ENCODE data around the gene MACROH2A1. TPM values are rescaled to one million over a fixed set of nuclear protein-coding genes. Genes with fewer than 3 reads are reported as not detected.
"Not testable (repeated sequence)": the region's sequence is repeated elsewhere in the genome, so short reads cannot be mapped to it uniquely, and the experiment has no call there.

Gene MACROH2A1
- polyA plus RNA-seq, 6 donors from 2014 or later: 85.2 to 170 (median 120) TPM

DNA sequence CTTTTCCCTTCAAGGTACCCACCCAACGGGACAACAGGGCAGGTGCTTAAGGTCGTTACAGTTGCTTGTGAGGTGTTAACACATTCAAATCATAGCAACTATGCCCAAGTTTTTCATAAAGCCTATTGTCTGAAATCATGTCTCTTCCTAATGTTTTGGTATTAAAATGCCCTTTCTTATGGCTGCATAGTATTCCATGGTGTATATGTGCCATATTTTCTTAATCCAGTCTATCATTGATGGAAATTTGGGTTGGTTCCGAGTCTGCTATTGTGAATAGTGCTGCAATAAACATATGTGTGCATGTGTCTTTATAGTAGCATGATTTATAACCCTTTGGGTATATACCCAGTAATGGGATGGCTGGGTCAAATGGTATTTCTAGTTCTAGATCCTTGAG, 35.7 kb downstream of the MACROH2A1 start:
- not testable (repeated sequence) for ATAC-seq (ENCODE audit: low read depth in 2 of 2); H3K4me1 Mint-ChIP-seq; H3K27me3 Mint-ChIP-seq; DNase-seq; H3K9me3 Mint-ChIP-seq; H3K27ac Mint-ChIP-seq; H3K4me3 Mint-ChIP-seq
- peaks cover 16 to 21% of the 10 kb centered on the region in 2 donors for H3K36me3 Mint-ChIP-seq

DNA sequence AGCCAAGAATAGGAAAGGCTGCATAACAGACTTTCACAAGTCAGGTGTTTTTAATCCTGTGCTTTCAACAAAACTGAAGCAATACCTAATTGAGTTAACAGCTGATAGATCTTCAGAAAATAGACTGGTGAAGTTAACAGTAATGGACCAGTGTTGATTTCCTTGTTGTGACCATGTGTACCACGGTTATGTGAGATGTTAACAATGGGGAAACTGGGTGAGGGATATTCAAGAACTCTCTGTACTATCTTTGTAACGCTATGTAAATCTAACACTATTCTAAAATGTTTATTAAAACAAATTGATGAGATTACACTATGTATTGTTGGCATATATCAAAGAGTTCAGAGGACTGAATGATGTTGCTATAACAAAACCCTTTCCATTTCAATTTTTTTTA, 36.9 kb downstream of the MACROH2A1 start:
- Mint-ChIP-seq H3K9me3 (no peaks in the 10 kb centered on the region), H3K36me3 (peaks cover 16 to 21% of the 10 kb centered on the region in 2 donors), H3K27me3 (no peaks in the 10 kb centered on the region), H3K27ac (no peak overlapping the region), H3K4me1 (peaks cover 0 to 9% (median 4%) of the 10 kb centered on the region in 3 donors), H3K4me3 (no peak overlapping the region)
- ATAC-seq (ENCODE audit: low read depth in 2 of 2): no peak
- DNase-seq: no peak

DNA sequence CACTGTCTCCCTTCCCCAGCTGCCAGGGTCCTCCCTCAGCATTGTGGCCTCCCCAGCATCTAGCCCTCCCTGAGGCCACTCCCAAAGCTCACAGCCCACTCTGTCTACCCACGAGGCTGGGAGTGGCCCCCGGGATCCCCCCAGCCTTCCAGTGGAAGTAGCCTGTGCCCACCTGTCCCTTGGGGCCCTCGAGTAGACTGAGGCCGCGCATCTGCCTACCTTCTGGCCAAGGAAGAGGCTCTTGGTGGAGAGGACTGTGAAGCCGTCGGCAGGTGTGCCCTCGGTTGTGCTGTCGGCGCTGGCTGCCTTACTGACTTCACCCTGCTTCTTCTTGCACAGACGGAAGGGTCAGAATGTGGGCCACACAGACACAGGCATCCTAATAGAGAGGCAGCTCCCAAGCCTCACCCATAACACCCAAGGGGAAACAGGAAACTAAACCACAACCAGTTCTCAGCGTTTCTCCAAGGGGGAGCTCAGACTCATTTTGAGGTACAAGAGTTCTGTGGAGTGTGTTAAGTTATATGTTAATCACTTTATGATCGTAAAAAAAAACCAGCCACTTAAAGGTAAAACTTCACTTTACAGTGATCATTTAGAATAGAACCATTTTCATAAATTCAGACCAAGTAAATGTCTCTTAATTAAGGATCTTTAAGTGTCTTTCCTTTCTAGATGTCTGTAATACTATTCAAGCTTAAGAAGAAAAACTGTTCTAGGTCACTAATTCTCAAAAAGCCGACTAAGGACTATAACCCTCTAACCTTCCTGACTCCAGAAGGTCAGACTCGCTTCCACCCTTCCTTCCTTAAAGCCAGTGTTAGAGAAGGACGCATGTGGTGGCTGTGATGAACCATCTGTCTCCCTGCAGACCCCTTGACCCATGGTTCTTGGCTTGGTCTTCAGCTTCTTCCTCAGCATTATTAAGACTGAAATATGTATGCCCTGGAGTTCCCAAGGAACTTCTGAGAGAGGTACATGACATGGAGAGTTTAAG, 38.5 kb downstream of the MACROH2A1 start:
- peaks cover 16 to 20% of the 10 kb centered on the region in 2 donors for H3K36me3 Mint-ChIP-seq
- H3K4me3 Mint-ChIP-seq: peak overlapping the region in 1 of 8 donors; percentile 74
- DNase-seq (no peak), ATAC-seq (ENCODE audit: low read depth in 2 of 2) (no peak)
- H3K9me3 Mint-ChIP-seq: no peaks in the 10 kb centered on the region
- H3K4me1 Mint-ChIP-seq: peaks cover 0 to 4% (median 4%) of the 10 kb centered on the region in 3 donors
- no peaks in the 10 kb centered on the region for H3K27me3 Mint-ChIP-seq
- H3K27ac Mint-ChIP-seq: peak overlapping the region; percentile 28 to 80 (median 42)

DNA sequence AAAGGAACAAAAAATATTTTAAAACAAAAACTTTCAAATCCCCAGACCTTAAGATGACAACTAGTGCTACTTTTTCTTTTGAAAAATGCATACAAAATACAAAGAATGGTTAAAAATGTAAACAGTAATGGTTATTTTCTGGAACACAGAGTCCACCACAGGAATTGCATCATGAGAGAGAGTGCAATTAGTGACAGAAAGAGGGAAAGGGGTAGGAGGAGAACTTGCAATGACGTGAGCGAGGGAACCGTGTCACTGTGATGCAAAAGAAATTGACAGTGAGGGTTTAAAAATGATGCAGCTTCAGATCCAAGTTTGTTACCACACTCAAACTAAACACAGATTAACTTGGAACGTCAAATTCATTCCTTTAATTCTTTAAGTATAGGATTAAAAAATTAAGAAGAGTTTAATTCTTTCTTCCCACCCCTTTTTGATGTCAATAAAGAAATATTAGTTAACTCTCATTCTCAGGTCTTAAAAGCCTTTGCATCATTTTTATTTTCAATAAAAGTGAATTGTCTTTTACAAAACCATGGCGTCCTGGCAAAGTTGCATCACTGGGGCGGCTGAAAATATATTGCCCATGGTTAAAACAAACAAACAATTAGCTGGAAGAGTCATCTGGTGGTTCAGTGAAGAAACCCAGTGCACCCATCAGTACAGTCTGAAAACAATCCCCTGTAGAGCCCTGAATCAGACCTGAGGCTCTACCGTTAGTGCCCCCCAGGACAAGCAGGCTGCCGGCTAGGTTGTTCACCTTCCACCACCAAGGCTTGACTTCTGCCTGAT, 39.5 kb downstream of the MACROH2A1 start:
- ATAC-seq (ENCODE audit: low read depth in 2 of 2) (no peak), DNase-seq (no peak)
- no peaks in the 10 kb centered on the region for H3K9me3 Mint-ChIP-seq
- H3K4me1 Mint-ChIP-seq: peaks cover 0 to 4% (median 4%) of the 10 kb centered on the region in 3 donors
- H3K4me3 Mint-ChIP-seq: no peak overlapping the region
- H3K36me3 Mint-ChIP-seq: peaks cover 11 to 23% of the 10 kb centered on the region in 2 donors
- H3K27me3 Mint-ChIP-seq: no peaks in the 10 kb centered on the region
- H3K27ac Mint-ChIP-seq: peak overlapping the region in 2 of 6 donors; percentile 63 to 88

DNA sequence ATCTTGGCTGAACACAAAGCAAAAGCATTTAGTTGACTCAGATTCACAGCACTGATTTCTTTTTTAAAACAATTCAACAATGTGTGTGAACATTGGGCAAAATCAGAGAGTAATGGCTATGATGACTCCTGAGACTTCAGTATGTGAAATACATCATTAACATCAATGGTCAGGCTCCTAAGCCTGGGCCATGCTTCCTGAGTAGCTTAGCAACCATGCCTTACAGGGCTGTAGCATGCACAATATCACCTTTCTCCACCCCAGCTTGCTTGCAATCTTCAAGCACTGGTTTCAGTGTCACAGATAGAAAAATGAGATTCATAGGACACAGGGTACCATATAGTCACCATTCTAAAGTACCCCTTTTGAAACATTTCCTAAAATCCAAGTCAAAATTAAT, 41.3 kb downstream of the MACROH2A1 start:
- H3K4me3 Mint-ChIP-seq: no peak overlapping the region
- H3K27ac Mint-ChIP-seq: no peak overlapping the region
- H3K4me1 Mint-ChIP-seq: peaks cover 0 to 4% (median 4%) of the 10 kb centered on the region in 3 donors
- H3K9me3 Mint-ChIP-seq: no peaks in the 10 kb centered on the region
- no peak for ATAC-seq (ENCODE audit: low read depth in 2 of 2)
- no peaks in the 10 kb centered on the region for H3K27me3 Mint-ChIP-seq
- peaks cover 12 to 23% of the 10 kb centered on the region in 2 donors for H3K36me3 Mint-ChIP-seq
- no peak for DNase-seq

DNA sequence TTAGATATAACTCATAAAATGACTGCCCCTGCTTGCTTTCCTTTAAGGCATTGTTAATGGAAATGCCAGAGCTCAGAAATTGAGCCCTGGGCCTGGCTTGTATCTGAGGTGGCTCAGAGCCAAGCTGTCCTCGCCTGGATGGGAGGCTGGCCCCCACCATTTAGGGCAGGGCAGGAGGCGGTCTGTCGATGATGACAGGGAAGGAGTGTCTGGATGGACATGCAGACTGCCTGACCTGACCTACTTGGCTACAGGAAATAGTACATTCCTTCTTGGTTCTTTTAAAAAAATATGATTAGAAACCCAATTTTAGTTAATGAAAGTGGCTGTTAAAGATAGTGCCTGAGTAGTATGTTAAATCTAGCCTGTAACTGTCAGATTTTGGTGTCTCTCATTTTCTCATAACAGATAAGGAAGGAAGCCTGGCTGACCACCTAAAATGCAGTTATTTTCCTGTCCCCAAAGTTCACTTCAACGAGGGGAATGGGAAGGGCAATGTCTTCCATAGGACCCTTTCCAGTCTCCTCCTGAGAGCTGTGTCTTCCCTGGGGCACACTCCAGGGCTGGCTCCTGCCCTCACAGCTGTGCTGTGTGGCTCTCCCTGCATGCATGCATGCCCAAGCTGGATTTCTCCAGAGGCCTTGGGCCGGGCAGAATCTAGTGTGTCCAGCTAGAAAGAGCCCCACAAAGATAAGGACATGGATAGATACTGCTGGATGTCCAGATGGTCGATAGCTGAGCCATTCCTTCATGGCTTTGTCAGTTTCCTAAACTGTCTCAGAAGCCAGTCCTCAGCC, 42.3 kb downstream of the MACROH2A1 start:
- H3K27me3 Mint-ChIP-seq: no peaks in the 10 kb centered on the region
- ATAC-seq (ENCODE audit: low read depth in 2 of 2): no peak
- no peak for DNase-seq
- peaks cover 17 to 23% of the 10 kb centered on the region in 2 donors for H3K36me3 Mint-ChIP-seq
- no peaks in the 10 kb centered on the region for H3K9me3 Mint-ChIP-seq
- H3K4me1 Mint-ChIP-seq: peaks cover 0 to 4% (median 4%) of the 10 kb centered on the region in 3 donors
- H3K4me3 Mint-ChIP-seq: no peak overlapping the region
- peak overlapping the region in 1 of 6 donors; percentile 64 for H3K27ac Mint-ChIP-seq

DNA sequence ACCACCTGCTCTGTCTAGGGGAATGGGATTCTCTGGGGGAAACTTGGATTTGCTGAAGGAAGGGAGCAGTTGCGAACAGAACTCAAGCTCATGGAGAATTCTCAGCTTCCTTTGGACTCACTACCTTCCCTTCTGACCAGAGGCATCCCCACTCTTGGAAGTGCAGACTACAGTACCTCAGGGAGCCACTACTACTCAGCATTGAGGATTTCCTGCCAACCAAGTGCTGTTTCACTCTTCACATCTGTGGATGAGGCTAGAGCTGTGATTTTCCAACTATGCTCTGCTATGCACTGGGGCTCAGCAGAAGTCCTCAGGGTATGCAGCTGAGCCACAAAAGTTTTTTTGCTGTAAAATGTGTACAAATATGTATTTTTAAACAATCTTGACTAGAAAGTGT, 43.9 kb downstream of the MACROH2A1 start:
- peaks cover 13 to 20% of the 10 kb centered on the region in 2 donors for H3K36me3 Mint-ChIP-seq
- H3K27ac Mint-ChIP-seq: peak overlapping the region in 1 of 6 donors; percentile 36
- H3K27me3 Mint-ChIP-seq: no peaks in the 10 kb centered on the region
- no peaks in the 10 kb centered on the region for H3K9me3 Mint-ChIP-seq
- ATAC-seq (ENCODE audit: low read depth in 2 of 2) (no peak), DNase-seq (no peak)
- no peak overlapping the region for H3K4me3 Mint-ChIP-seq
- H3K4me1 Mint-ChIP-seq: peaks cover 0 to 4% (median 1%) of the 10 kb centered on the region in 3 donors

DNA sequence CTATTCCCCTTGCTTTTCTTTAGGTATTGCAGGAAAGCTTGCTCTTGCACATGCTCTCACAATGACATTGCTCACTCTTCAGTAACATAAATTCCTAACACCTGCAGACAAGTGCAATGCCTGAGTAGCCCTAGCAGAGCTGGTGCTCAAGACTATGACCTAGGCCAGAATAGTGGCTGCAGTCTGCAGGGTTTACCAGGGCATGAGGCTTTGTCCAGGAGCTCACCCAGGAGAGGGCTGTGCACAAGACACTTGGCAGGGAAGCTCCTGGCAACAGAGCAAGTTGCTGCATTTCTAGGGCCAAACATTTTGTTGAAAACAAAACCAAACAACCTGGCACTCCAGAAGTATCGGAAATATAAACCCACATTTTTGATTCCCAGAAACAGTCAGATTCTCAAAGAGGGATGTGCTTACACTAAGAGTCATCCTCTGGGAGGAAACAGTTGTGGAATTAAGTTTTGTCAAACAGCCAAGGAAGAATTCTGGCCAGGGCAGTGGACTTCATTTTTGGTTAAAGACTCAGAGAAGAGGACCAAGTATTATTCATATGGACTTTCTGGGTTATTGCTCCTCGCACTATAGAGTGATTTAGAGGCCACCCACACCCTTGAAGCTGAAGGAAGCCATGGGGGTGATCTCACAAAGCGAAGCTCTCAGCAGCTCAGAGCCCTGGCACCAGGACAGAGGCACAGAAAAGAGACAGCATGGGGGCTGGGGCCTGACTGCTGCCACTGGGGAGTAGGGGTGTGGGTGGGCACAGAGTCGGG, 44.9 kb downstream of the MACROH2A1 start:
- H3K9me3 Mint-ChIP-seq: no peaks in the 10 kb centered on the region
- H3K27me3 Mint-ChIP-seq: no peaks in the 10 kb centered on the region
- H3K36me3 Mint-ChIP-seq: peaks cover 15 to 16% of the 10 kb centered on the region in 2 donors
- H3K4me1 Mint-ChIP-seq: peaks cover 0 to 8% (median 4%) of the 10 kb centered on the region in 3 donors
- H3K4me3 Mint-ChIP-seq: no peak overlapping the region
- DNase-seq: no peak
- H3K27ac Mint-ChIP-seq: peak overlapping the region in 1 of 6 donors; percentile 8
- no peak for ATAC-seq (ENCODE audit: low read depth in 2 of 2)

DNA sequence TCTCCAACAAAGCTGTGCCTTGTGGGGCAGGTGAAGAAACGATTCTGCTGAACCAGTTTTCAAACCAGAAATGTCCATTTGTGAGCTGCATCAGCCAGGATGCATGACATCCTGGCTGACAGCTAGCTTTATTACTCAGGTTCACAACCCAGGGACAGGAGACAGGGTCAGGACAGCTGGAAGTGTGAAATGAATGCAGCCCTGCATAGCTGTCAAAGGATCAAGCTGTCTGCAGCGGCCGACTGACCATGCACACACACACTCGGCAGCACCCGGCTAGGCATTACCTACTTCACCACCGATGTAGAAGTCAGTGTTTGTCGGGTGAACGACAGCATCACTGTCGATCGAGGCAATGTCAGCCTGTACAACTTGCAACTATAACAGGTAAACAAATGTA, 48.5 kb downstream of the MACROH2A1 start:
- H3K4me1 Mint-ChIP-seq: peaks cover 14 to 25% (median 20%) of the 10 kb centered on the region in 3 donors
- ATAC-seq (ENCODE audit: low read depth in 2 of 2): no peak
- H3K9me3 Mint-ChIP-seq: peaks cover 0 to 3% (median 0%) of the 10 kb centered on the region in 7 donors
- H3K27me3 Mint-ChIP-seq: no peaks in the 10 kb centered on the region
- peaks cover 14 to 21% of the 10 kb centered on the region in 2 donors for H3K36me3 Mint-ChIP-seq
- H3K4me3 Mint-ChIP-seq: no peak overlapping the region
- no peak for DNase-seq
- peak overlapping the region in 2 of 6 donors; percentile 78 to 84 for H3K27ac Mint-ChIP-seq

DNA sequence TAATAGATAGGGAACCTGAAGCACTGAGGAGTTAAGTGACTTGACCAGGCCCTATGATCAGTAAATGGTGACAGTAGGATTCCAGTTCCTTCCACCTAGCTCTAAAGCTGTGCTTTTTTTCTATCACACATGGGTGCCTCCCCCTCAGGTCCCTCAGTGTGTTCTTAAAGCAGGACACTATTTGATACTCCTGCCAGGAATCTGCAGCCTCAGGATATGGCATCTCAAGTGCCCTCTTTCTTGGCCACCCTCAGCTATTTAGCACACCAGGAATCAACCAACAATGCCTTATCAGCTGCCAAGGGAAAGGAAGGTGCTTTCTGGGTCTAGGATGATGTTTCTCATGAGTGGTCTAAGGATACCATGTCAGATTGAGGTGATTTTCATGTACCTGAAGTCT, 49.1 kb downstream of the MACROH2A1 start:
- peak overlapping the region in 2 of 6 donors; percentile 78 to 84 for H3K27ac Mint-ChIP-seq
- H3K4me3 Mint-ChIP-seq: no peak overlapping the region
- peaks cover 9 to 23% of the 10 kb centered on the region in 2 donors for H3K36me3 Mint-ChIP-seq
- peaks cover 0 to 3% (median 0%) of the 10 kb centered on the region in 7 donors for H3K9me3 Mint-ChIP-seq
- ATAC-seq (ENCODE audit: low read depth in 2 of 2): no peak
- peaks cover 14 to 31% (median 26%) of the 10 kb centered on the region in 3 donors for H3K4me1 Mint-ChIP-seq
- H3K27me3 Mint-ChIP-seq: no peaks in the 10 kb centered on the region
- no peak for DNase-seq

DNA sequence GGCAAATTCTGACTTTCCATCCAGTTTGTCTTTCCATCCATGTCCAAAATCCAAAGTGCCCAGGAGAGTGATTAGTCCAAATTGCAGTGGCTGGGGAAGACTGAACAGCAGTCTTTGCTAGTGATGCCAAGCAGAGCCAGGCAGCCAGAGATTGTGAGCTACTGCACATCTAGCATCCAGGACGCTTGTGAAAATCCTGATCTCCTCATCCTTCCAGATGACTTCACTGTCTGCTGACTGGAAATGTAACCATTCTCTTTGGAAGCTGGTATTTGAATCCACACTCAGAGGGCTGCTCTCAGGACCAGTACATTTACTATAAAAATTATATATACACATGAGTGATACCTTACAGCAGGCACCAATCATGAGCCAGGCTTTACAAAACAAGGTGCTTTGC, 49.6 kb downstream of the MACROH2A1 start:
- ATAC-seq (ENCODE audit: low read depth in 2 of 2) (no peak), DNase-seq (no peak)
- peaks cover 9 to 26% of the 10 kb centered on the region in 2 donors for H3K36me3 Mint-ChIP-seq
- H3K27ac Mint-ChIP-seq: no peak overlapping the region
- peaks cover 14 to 32% (median 28%) of the 10 kb centered on the region in 3 donors for H3K4me1 Mint-ChIP-seq
- peaks cover 0 to 3% (median 0%) of the 10 kb centered on the region in 7 donors for H3K9me3 Mint-ChIP-seq
- no peak overlapping the region for H3K4me3 Mint-ChIP-seq
- H3K27me3 Mint-ChIP-seq: no peaks in the 10 kb centered on the region

DNA sequence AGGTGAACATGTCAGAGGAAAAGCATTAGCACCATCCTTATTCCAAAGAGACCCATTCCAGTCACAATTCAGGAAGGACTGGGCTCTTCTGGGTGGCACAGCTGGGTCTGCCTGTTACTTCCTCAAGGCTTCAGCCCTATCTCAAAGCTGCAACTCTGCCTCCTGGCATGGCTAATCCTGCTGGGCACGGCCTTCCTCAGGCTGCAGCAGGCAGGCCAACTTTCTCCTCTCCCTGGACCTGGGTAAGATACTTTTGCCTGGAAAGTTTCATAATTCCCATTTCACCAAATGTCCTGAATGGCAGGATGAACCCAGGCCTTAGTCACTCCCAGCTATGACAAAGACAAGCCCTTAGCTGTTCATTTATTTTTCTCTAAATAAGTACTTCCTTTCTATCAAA, 50.1 kb downstream of the MACROH2A1 start:
- Mint-ChIP-seq H3K36me3 (peaks cover 12 to 32% of the 10 kb centered on the region in 2 donors), H3K27ac (peak overlapping the region in 3 of 6 donors; percentile 42 to 76 (median 50)), H3K4me1 (peaks cover 14 to 32% (median 32%) of the 10 kb centered on the region in 3 donors), H3K4me3 (no peak overlapping the region), H3K27me3 (no peaks in the 10 kb centered on the region), H3K9me3 (peaks cover 0 to 3% (median 0%) of the 10 kb centered on the region in 7 donors)
- ATAC-seq (ENCODE audit: low read depth in 2 of 2): no peak
- no peak for DNase-seq

Measured in naive B cell (primary cell).